Keratinocyte (primary cell): ENCODE results near the gene CCR9. TPM values are rescaled to one million over a fixed set of nuclear protein-coding genes. Genes with fewer than 3 reads are reported as not detected.

Experiments used
- DNase-seq: peaks from one replicate; pipeline ENCODE4 v3.0.0-alpha.2; 2011; ENCODE audit warnings: low read depth, missing footprints, low spot score
- FAIRE-seq: peaks from 2 replicates; lab custom pipeline; 2011; peaks lifted over from hg19 to GRCh38; lab: Jason Lieb, UNC
- H2AFZ ChIP-seq: 2 replicates; pipeline ENCODE4 v1.6.0; 2012; ENCODE audit warnings: low read length, control low read depth, inconsistent platforms; ENCODE audit not compliant: control insufficient read depth
- H3K27ac ChIP-seq: 2 replicates; pipeline ENCODE4 v1.5.1; 2011; ENCODE audit warnings: low read length; ENCODE audit not compliant: control insufficient read depth, insufficient read depth
- H3K27me3 ChIP-seq: 3 replicates; pipeline ENCODE4 v1.6.0; 2011; ENCODE audit warnings: low read length; ENCODE audit not compliant: control insufficient read depth, insufficient read depth; ENCODE audit errors: extremely low read depth
- H3K36me3 ChIP-seq, 2 experiments: 2 replicates in 1 of 2; 3 replicates in 1 of 2; pipeline ENCODE4 v1.5.1; 2011; ENCODE audit warnings: low read length in 2 of 2, mild to moderate bottlenecking in 1 of 2; ENCODE audit not compliant: control insufficient read depth in 2 of 2, insufficient read depth in 2 of 2; ENCODE audit errors: extremely low read depth in 1 of 2
- H3K4me1 ChIP-seq: 3 replicates; pipeline ENCODE4 v1.5.1; 2011; ENCODE audit warnings: low read length; ENCODE audit not compliant: control insufficient read depth, insufficient read depth; ENCODE audit errors: extremely low read depth
- H3K4me2 ChIP-seq: 3 replicates; pipeline ENCODE4 v1.6.0; 2011; ENCODE audit warnings: low read depth, low read length; ENCODE audit not compliant: control insufficient read depth, insufficient read depth; ENCODE audit errors: extremely low read depth
- H3K4me3 ChIP-seq, 3 experiments: fragments of 200-600 bp in 1 of 3; sonication (generic) in 1 of 3; 2 replicates in 2 of 3; 3 replicates in 1 of 3; pipeline ENCODE4 v1.5.1; 2011 to 2016; ENCODE audit warnings: low read length in 3 of 3, mild to moderate bottlenecking in 3 of 3, control low read depth in 2 of 3, inconsistent platforms in 1 of 3, low read depth in 1 of 3, mixed read lengths in 1 of 3, mixed run types in 1 of 3, moderate library complexity in 1 of 3; ENCODE audit not compliant: control insufficient read depth in 2 of 3, insufficient read depth in 2 of 3; ENCODE audit errors: extremely low read depth in 1 of 3
- H3K79me2 ChIP-seq: 2 replicates; pipeline ENCODE4 v1.6.0; 2012; ENCODE audit warnings: low read length; ENCODE audit not compliant: control insufficient read depth, insufficient read depth
- H3K9ac ChIP-seq: 3 replicates; pipeline ENCODE4 v1.6.0; 2011; ENCODE audit warnings: low read length; ENCODE audit not compliant: control insufficient read depth, insufficient read depth; ENCODE audit errors: extremely low read depth
- H3K9me1 ChIP-seq: 3 replicates; pipeline ENCODE4 v1.6.0; 2011; ENCODE audit warnings: low read length; ENCODE audit not compliant: control insufficient read depth, insufficient read depth; ENCODE audit errors: extremely low read depth
- H3K9me3 ChIP-seq: 2 replicates; pipeline ENCODE4 v1.5.1; 2012; ENCODE audit warnings: low read depth, low read length; ENCODE audit not compliant: control insufficient read depth
- H4K20me1 ChIP-seq: 3 replicates; pipeline ENCODE4 v1.6.0; 2011; ENCODE audit warnings: low read length; ENCODE audit not compliant: control insufficient read depth, insufficient read depth; ENCODE audit errors: extremely low read depth
- EZH2 ChIP-seq: IDR thresholded peaks from one replicate; pipeline ENCODE4 v1.6.1; 2012; ENCODE audit warnings: inconsistent platforms, mild to moderate bottlenecking, low read length, moderate library complexity
- dilution Hi-C: fragments of 300-500 bp; cut with MboI; formaldehyde crosslinking; loops from one replicate; pipeline ENCODE4 v1.7.0; 2020; ENCODE audit warnings: low sequenced_read_pairs; ENCODE audit not compliant: extremely low pct_ligation_motif_present
- polyA plus RNA-seq, 5 experiments: library from polyadenylated mRNA; depleted of rRNA in 3 of 5; stranded (reverse) in 3 of 5; stranded (forward) in 1 of 5; unstranded in 1 of 5; fragments of >200 nt; gene quantifications; 1 replicate in 1 of 5; 2 replicates in 3 of 5; 3 replicates in 1 of 5; pipeline versions ENCODE4 v1.2.1 to v1.2.3, GENCODE V29; 2011 to 2012; ENCODE audit warnings: missing spikeins in 2 of 5, low read depth in 1 of 5, low replicate concordance in 1 of 5
- TF ChIP-seq, protein P1 (sequence below), 3 experiments: IDR thresholded peaks in 1 of 3; conservative IDR thresholded peaks in 1 of 3; optimal IDR thresholded peaks in 1 of 3; 2 replicates in 2 of 3; 3 replicates in 1 of 3; pipeline versions ENCODE3 to v1.5.1; 2011; ENCODE audit warnings: low read length in 3 of 3, mild to moderate bottlenecking in 3 of 3, moderate library complexity in 2 of 3, control low read depth in 1 of 3, inconsistent platforms in 1 of 3; ENCODE audit not compliant: insufficient read depth in 2 of 3; ENCODE audit errors: extremely low read depth in 1 of 3

The CCR9 gene
- polyA plus RNA-seq, 1 donor (not counting 4 experiments of a cell fraction or from before 2014, with no cell fraction given) = not detected

DNA sequence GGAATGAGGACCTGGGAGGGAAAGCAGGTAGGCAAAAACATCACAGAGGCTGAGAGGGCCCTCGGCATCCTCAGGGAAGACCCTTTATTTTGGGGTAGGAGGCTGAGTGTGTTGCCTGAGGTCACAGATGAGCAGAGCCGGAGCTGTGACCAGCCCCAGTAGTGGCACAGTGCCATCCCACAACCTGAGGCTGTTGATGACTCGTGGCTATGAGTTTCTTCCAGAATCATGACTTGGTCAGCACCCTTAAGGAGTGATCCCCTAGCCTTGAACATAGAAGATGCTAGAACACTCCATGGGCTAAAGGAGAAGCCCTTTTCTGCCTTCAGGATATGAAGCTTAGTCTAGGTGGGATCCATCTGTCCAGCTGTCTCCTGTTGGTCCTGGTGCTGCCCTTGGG lies 37.4 kb downstream of the CCR9 start:
- Histone ChIP-seq H3K9ac (no peak overlapping the region), H3K27ac (no peak overlapping the region), H2AFZ (no peak overlapping the region), H3K9me3 (no peaks in the 10 kb centered on the region), H3K79me2 (no peaks in the 10 kb centered on the region), H3K4me1 (no peaks in the 10 kb centered on the region), H3K27me3 (no peaks in the 10 kb centered on the region), H4K20me1 (no peaks in the 10 kb centered on the region), H3K4me3 (no peak overlapping the region), H3K4me2 (no peak overlapping the region), H3K9me1 (no peaks in the 10 kb centered on the region), H3K36me3 (peaks cover 6 to 12% of the 10 kb centered on the region in 2 experiments)
- dilution Hi-C loops = no loop called here
- DNase-seq = no peak
- no peak for FAIRE-seq
- TF ChIP-seq, protein P1, sequence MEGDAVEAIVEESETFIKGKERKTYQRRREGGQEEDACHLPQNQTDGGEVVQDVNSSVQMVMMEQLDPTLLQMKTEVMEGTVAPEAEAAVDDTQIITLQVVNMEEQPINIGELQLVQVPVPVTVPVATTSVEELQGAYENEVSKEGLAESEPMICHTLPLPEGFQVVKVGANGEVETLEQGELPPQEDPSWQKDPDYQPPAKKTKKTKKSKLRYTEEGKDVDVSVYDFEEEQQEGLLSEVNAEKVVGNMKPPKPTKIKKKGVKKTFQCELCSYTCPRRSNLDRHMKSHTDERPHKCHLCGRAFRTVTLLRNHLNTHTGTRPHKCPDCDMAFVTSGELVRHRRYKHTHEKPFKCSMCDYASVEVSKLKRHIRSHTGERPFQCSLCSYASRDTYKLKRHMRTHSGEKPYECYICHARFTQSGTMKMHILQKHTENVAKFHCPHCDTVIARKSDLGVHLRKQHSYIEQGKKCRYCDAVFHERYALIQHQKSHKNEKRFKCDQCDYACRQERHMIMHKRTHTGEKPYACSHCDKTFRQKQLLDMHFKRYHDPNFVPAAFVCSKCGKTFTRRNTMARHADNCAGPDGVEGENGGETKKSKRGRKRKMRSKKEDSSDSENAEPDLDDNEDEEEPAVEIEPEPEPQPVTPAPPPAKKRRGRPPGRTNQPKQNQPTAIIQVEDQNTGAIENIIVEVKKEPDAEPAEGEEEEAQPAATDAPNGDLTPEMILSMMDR (optimal IDR thresholded peaks at IDR 0.05 in 1 of 3, IDR thresholded peaks at IDR 0.05 in 1 of 3, conservative IDR thresholded peaks at IDR 0.05 in 1 of 3; ENCODE audit: extremely low read depth in 1 of 3, insufficient read depth in 2 of 3, low read length in 3 of 3) = no peak
- TF ChIP-seq EZH2 = no peak

DNA sequence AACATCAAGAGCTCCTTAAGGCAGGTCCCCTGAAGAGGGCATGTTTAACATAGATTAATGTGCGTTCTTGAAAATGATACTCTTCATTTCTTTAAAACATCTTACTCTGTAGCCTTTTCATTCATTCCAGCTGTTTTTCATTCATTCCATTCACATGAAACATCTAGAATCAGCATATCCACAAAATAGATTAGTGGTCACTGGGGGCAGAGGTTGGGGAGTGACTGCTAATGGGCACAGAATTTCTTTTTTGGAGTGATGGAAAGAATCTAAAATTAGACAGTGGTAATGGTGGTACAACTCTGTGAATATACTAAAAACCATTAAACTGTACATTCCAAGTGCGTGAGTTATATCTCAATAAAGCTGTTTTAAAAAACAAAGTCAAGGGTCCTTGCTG lies 41.5 kb downstream of the CCR9 start:
- Histone ChIP-seq H3K9me3 (no peaks in the 10 kb centered on the region), H2AFZ (no peak overlapping the region), H3K4me1 (no peaks in the 10 kb centered on the region), H3K4me3 (no peak overlapping the region), H3K27me3 (no peaks in the 10 kb centered on the region), H3K9ac (no peak overlapping the region), H3K27ac (no peak overlapping the region), H3K36me3 (peaks cover 3 to 18% of the 10 kb centered on the region in 2 experiments), H3K4me2 (no peak overlapping the region), H4K20me1 (no peaks in the 10 kb centered on the region), H3K79me2 (no peaks in the 10 kb centered on the region), H3K9me1 (no peaks in the 10 kb centered on the region)
- no peak for TF ChIP-seq EZH2
- TF ChIP-seq, protein P1 (optimal IDR thresholded peaks at IDR 0.05 in 1 of 3, IDR thresholded peaks at IDR 0.05 in 1 of 3, conservative IDR thresholded peaks at IDR 0.05 in 1 of 3; ENCODE audit: extremely low read depth in 1 of 3, insufficient read depth in 2 of 3, low read length in 3 of 3) = no peak
- dilution Hi-C loops = no loop called here
- no peak for FAIRE-seq
- no peak for DNase-seq
